Right kidney (tissue), 9 donors: ENCODE results near the gene HYCC2.
"Not testable (repeated sequence)": the region's sequence is repeated elsewhere in the genome, so short reads cannot be mapped to it uniquely, and the experiment has no call there.

Experiments used
- DNase-seq: peaks from one replicate; pipeline ENCODE4 v3.0.0-alpha.2; 2016
- long read RNA-seq, 8 donors: transcript quantifications; one replicate each; lab custom pipeline, GENCODE V29; 2026

The HYCC2 gene
- long read RNA-seq, donor 1, partial matches to known transcripts = 21 of 21 reads
- long read RNA-seq, donor 1, other reads (novel, unspliced or antisense) = 0 of 21 reads
- long read RNA-seq, donor 2, full-length matches to known transcripts = 1 of 1 reads
- long read RNA-seq, donor 2, partial matches to known transcripts = 0 of 1 reads
- long read RNA-seq, donor 2, other reads (novel, unspliced or antisense) = 0 of 1 reads
- long read RNA-seq, donor 3, full-length matches to known transcripts = 1 of 1 reads
- long read RNA-seq, donor 3, partial matches to known transcripts = 0 of 1 reads
- long read RNA-seq, donor 3, other reads (novel, unspliced or antisense) = 0 of 1 reads
- long read RNA-seq, donor 4, partial matches to known transcripts = 332 of 502 reads
- long read RNA-seq, donor 4, other reads (novel, unspliced or antisense) = 170 of 502 reads
- long read RNA-seq, donor 5, partial matches to known transcripts = 982 of 987 reads
- long read RNA-seq, donor 5, other reads (novel, unspliced or antisense) = 5 of 987 reads
- long read RNA-seq, donor 6, full-length matches to known transcripts = 1 of 1 reads
- long read RNA-seq, donor 6, partial matches to known transcripts = 0 of 1 reads
- long read RNA-seq, donor 6, other reads (novel, unspliced or antisense) = 0 of 1 reads
- long read RNA-seq, donor 7, full-length matches to known transcripts = 2 of 851 reads
- long read RNA-seq, donor 7, partial matches to known transcripts = 568 of 851 reads
- long read RNA-seq, donor 7, other reads (novel, unspliced or antisense) = 281 of 851 reads
- long read RNA-seq, donor 8, full-length matches to known transcripts = 1 of 1 reads
- long read RNA-seq, donor 8, partial matches to known transcripts = 0 of 1 reads
- long read RNA-seq, donor 8, other reads (novel, unspliced or antisense) = 0 of 1 reads

DNA sequence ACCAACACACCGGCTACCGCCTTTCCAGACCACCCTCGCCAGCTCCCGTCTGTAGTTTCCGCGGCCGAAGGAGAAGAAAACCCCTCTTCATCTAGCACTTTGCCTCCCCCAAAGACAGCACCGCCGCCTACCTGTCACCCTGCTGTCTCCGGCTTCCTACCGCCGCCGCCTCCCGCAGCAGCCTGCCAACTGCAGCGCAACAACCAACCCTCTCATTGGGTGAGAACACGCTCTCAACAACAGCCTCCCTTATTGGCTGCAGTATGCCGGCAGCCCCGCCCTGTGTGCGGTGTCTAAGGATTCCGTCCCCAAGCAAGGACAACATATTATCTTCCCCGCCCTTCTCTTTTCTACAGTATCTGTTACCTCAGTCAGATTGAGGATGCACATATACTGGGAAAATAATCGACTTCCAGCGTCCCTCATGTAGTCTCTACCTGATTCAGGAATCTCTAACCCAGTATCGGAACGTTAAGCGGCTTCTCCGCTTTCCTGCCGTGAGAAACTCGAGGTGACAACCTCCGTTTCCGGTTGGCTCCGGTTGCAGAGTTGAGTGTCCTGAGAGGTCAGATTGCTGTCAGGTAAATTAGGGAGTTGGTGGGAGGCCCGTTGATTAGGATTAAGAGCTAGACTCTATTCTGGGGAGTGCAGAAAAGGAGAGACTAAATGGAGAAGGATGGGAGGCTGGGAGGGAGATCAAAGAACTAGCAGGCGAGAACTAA, at the start of gene HYCC2, which contains the start of gene NDUFB3:
HYCC2 (minus strand) TSS at position 193 of the 722 bp plus-strand sequence. CDS start 47,662 bp downstream, outside the sequence.
NDUFB3 (plus strand) TSS at position 523 of the 722 bp plus-strand sequence. CDS start 6,882 bp downstream, outside the sequence.
- DNase-seq = peak; percentile 96

GRCh38 chr2:201118961-201119854, 47.7 kb upstream of the HYCC2 start:
- no peak for DNase-seq

DNA sequence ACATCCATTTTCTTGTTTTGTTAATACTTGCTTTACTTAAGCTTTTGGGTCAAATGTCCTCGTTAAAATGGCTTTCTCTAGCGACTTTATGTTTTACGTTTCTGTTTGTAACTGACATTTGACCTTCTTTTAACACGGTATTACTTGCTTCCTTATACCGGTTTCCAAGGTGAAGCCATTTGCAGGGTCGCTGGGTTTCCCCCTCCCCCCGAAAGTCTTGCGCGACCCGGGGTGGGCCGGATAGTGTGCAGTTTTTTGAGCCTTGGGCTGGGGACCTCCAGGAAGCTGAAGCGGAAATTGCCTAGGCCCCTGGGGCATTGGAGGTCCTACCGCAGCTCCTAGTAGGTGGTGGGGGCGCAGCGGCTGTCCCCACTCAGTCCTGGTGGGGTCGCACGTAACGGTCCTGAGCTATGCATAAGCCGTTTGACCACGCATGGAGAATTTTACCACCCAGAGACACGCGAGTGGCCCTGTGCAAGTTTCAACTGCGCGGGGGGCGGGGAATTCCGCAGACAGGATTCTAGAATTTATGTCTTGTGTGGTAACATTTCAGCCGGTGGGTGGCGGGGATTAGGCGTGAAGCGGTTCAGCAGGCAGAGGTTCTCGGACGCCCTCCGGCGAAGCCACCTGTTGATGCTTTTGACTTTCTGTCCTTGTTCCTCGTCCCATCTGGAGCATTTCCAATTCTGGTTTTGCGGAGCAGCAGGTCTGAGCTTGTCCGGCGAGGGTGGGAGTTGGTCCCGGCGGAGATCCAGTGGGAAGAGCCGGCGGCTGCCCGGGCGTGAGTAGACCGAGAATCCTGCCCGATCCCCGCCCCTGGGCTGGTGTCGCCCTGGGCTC, 46.9 kb upstream of the HYCC2 start:
- DNase-seq = peak; percentile 82

DNA sequence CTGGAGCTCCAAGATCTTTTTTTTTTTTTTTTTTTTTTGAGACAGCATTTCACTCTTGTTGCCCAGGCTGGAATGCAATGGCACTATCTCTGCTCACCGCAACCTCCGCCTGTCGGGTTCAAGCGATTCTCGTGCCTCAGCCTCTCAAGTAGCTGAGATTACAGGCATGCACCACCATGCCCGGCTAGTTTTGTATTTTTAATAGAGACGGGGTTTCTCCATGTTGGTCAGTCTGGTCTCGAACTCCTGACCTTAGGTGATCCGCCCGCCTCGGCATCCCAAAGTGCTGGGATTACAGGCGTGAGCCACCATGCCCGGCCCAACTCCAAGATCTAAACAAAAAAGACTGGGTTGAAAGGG, 46.2 kb upstream of the HYCC2 start:
- DNase-seq = not testable (repeated sequence)

- DNase-seq = peak; percentile 86
These were observed 45.7 kb upstream of the HYCC2 start for GRCh38 chr2:201116959-201117734.

GRCh38 chr2:201116115-201116958, 44.9 kb upstream of the HYCC2 start, which contains the start of gene CFLAR:
TSS of gene CFLAR (plus strand) at chr2:201116164. CDS start at chr2:201129866, 13,702 bp downstream.
- peak; percentile 95 for DNase-seq

DNA sequence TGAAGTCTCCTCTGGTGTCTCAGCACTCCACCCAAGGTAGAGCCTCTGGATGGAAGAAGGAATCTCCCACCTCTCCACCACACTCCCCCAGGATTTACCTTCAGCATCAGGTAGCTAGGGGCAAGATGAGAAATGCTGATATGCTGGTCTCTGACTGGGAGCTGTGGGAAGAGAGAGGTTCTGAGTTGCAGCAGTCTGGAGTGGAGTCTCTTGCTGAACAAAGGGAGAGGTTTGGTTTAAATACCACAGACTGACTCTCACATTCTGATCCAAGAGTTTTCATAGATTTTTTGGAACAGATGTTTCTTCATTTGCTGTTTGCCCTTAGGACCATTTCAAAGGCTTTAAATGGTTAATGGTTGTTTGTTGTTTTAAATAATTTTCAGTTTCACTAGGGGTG, 43.4 kb upstream of the HYCC2 start:
- no peak for DNase-seq

DNA sequence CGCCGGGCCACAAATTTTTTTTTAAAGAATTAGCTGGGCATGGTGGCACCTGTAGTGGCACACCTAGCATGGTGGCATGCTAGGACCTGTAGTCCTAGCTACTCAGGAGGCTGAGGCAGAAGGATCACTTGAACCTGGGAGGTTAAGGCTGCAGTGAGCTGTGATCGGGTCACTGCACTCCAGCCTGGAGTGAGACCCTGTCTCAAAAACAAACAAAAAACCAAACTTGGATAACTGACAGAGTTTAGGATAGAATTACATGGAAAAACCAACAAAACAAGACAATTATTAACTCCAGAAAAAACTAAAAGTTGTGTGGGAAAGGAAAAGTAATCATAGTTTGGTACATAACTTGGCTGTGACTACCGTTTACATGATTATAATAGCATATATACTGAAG, 42.9 kb upstream of the HYCC2 start:
- no peak for DNase-seq

DNA sequence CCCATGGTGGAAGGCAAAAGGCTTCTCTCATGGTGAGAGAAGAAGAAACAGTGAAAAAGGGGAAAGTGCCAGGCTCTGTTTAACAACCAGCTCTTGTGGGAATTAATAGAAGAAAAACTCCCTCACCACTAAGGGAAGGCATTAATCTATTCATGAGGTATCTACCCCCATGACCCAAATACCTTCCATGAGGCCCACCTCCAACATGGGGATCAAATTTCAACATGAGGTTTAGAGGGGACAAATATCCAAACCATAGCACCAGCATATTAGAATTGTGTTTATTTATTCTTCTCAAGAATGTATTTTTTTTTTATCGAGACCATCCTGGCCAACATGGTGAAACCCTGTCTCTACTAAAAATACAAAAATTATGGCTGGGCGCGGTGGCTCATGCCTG, 39.6 kb upstream of the HYCC2 start:
- DNase-seq = no peak

DNA sequence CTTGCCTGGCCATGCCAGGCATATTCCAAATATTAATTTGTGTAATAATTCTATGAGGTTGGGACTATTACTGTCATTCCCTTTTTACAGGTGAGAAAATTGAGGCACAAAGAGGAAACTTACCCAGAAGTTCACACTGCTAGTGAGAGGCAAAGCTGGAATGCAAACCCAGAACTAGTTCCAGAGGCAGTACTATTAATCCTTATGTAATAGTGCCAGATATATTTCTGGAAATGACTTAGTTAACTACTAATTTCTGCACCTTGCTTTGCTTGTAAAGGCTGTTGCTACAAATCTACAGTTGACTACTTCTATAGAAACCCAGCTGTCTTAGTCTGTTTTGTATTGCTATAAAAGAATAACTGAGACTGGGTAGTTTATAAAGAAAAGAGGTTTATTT, 39.1 kb upstream of the HYCC2 start:
- DNase-seq = no peak

DNA sequence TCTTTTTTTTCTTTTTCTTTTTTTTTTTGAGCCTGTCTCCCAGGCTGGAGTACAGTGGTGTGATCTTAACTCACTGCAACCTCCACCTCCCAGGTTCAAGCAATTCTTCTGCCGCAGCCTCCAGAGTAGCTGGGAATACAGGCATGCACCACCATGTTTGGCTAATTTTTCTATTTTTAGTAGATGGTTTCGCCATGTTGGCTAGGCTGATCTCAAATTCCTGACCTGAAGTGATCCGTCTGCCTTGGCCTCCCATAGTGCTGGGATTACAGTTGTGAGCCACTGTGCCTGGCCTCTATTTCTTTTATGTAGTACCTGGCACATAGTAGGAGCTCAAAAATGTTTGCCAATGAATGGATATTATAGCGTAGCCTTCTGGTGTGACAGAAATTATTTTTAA, 37.7 kb upstream of the HYCC2 start:
- DNase-seq = no peak

GRCh38 chr2:201108341-201108740, 36.9 kb upstream of the HYCC2 start:
- no peak for DNase-seq

DNA sequence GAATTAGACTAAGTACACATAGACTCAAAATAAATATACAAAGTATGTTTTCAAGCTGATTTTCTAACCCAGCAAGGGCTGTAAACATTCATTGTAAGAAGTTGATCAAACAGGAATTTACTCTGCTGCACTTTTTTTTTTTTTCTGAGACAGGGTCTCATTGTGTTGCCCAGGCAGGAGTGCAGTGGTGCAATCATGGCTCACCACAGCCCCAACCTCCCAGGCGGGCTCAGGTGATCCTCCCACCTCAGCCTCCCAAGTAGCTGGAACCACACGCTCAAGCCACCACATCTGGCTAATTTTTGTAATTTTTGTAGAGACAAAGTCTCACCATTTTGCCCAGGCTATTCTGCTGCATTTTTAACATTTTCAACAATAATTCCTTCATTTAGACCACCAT, 36.2 kb upstream of the HYCC2 start:
- no peak for DNase-seq

DNA sequence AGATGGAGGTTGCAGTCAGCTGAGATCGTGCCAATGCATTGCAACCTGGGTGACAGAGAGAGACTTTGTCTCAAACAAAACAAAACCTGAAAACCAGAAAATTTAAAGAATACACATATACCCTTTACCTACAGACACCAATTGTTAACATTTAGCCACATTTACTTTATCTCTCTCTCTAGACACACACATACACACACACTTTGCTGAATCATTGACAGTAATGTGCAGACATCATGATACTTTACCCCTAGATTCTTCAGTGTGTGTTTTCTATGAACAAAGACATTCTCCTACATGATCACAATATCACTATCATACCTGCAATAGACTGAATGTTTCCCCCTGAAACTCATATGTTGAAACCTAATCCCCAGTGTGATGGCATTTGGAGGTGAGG, 34.3 kb upstream of the HYCC2 start:
- no peak for DNase-seq

- DNase-seq = no peak
These were observed 29.0 kb upstream of the HYCC2 start for GRCh38 chr2:201100497-201100896.

- DNase-seq = no peak
These were observed 22.1 kb upstream of the HYCC2 start for GRCh38 chr2:201093573-201093972.

DNA sequence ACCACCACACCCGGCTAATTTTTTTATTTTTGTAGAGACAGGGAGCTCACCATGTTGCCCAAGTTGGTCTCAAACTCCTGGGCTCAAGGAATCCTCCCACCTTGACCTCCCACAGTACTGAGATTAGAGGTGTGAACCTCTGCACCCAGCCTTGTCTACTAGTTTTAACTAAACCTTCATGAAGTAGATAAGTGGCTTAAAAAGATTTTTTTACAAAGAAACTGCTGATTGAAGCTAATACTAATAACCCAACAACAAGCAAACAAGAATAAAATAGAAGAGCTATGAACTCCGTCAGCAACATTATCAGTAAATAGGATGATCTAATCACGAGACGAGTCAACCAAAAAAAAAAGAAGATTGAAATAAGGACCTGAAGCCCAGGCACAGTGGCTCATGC, 19.1 kb upstream of the HYCC2 start:
- DNase-seq = no peak

DNA sequence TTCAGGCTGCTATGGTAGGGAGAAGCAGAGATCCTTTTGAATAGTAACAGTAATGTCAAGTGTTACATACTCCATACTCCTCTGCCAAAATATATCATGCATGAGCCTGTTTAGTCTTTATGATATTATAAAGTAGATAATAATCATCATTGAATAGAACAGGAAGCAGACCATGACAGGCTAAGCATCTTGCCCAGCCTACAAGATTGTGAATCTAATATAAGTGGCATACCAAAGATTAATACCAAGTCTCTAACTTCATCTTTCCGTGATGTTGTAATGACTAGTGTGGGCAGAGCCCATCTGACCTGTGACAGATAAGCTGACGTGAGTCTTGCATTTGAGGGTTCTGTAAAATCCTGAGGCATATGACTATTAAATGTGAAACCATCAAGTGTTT, 13.4 kb upstream of the HYCC2 start:
- DNase-seq = no peak

GRCh38 chr2:201074996-201075395, 3.5 kb upstream of the HYCC2 start:
- DNase-seq = no peak
